ENCODE data around the gene CNNM1.

DNA sequence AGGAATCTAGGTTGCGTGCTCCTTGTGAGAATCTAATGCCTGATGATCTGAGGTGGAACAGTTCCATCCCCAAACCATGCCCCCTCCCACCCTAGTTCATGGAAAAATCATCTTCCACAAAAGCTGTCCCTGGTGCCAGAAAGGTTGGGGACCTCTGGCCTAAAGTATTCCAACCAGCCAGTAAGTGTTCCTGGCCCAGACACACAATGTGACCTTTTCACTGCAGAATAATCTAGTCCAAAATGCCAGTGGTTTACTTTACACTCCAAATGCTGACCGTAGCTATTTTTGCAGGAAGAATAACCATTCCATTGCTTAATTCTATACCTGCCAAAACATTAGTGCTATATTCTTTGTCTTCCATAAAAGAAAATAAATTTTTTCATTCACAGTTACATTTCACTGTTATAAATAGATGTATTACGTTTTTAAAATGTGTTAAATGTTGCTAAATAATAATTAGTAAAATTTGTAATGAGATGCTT is 10.4 kb downstream of the CNNM1 start:
- TF ChIP-seq POLR2A (IDR thresholded peaks at IDR 0.05): no peak
- TF ChIP-seq POLR2AphosphoS5 (IDR thresholded peaks at IDR 0.05): no peak

All from suprapubic skin (tissue), 4 donors.